SJSA1 (cell line): ENCODE data around the gene MRPL52. TPM values are rescaled to one million over a fixed set of nuclear protein-coding genes. Genes with fewer than 3 reads are reported as not detected.
"Not testable (repeated sequence)": the region's sequence is repeated elsewhere in the genome, so short reads cannot be mapped to it uniquely, and the experiment has no call there.

Source experiments
- DNase-seq, 2 experiments: peaks; one replicate each; pipeline ENCODE4 v3.0.0-alpha.2; 2015 to 2020; ENCODE audit warnings: low spot score in 2 of 2, low read depth in 1 of 2
- H3K27ac ChIP-seq: fragments of 250-450 bp; sonication (Bioruptor Pico); 2 replicates; pipeline ENCODE4 v1.5.1; 2020; ENCODE audit warnings: mild to moderate bottlenecking, moderate library complexity
- H3K27me3 ChIP-seq: fragments of 250-450 bp; sonication (Bioruptor Pico); replicated peaks from 2 replicates; pipeline ENCODE4 v1.5.1; 2020; ENCODE audit warnings: mild to moderate bottlenecking, moderate library complexity
- H3K36me3 ChIP-seq: fragments of 250-450 bp; sonication (Bioruptor Pico); 2 replicates; pipeline ENCODE4 v1.5.1; 2020; ENCODE audit warnings: mild to moderate bottlenecking
- H3K4me1 ChIP-seq: fragments of 250-450 bp; sonication (Bioruptor Pico); replicated peaks from 2 replicates; pipeline ENCODE4 v1.6.1; 2021; ENCODE audit warnings: mild to moderate bottlenecking
- H3K4me3 ChIP-seq: fragments of 250-450 bp; sonication (Bioruptor Pico); 2 replicates; pipeline ENCODE4 v1.5.1; 2020; ENCODE audit warnings: mild to moderate bottlenecking
- H3K9me3 ChIP-seq: fragments of 250-450 bp; sonication (Bioruptor Pico); replicated peaks from 2 replicates; pipeline ENCODE4 v1.5.1; 2020; ENCODE audit warnings: mild to moderate bottlenecking
- total RNA-seq: library from RNA; depleted of rRNA; stranded (reverse); fragments of >200 nt; shearing (Covaris generic); gene quantifications from 2 replicates; pipeline ENCODE4 v1.2.3, GENCODE V29; 2014

MRPL52 gene
- total RNA-seq, 1 experiment from 2014 or later = 58.2 TPM

DNA sequence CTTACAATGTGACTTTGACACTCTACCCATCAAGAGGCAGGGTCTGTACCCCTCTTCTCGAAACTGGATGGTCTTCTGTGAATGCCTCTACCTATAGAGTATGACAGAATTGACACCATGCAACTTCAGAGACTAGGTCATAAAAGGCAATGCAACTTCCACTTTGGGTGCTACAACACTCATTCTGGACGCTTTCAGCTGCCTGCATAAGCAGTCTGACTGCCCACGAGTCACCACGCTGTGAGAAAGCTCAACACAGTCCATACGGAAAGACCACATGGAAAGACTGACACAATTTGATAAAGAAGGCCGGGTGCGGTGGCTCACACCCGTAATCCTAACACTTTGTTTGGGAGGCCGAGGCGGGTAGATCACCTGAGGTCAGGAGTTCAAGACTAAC lies 29.3 kb upstream of the MRPL52 start:
- Histone ChIP-seq H3K4me1 (no peaks in the 10 kb centered on the region), H3K27ac (no peak overlapping the region), H3K27me3 (no peaks in the 10 kb centered on the region), H3K4me3 (no peak overlapping the region), H3K9me3 (no peaks in the 10 kb centered on the region), H3K36me3 (no peaks in the 10 kb centered on the region)
- no peak for DNase-seq

DNA sequence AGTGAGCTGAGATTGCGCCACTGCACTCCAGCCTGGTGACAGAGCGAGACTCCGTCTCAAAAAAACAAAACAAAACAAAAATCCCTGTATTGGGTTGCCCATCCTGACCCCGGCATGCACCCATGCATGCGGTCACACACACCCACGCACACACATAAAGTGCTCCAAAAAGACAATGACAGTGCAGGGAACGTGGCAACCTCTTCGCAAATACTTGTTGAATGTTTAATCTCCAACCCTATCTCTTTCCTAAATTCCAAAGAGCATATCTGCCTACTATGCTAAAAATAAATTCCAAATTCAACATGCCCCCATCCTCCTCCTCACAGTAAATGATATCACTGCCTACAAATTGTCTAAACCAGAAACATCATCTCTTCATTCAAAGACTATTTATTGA lies 28.0 kb upstream of the MRPL52 start:
- Histone ChIP-seq H3K9me3 (no peaks in the 10 kb centered on the region), H3K27me3 (no peaks in the 10 kb centered on the region), H3K4me1 (no peaks in the 10 kb centered on the region), H3K4me3 (no peak overlapping the region), H3K27ac (no peak overlapping the region), H3K36me3 (no peaks in the 10 kb centered on the region)
- no peak for DNase-seq

DNA sequence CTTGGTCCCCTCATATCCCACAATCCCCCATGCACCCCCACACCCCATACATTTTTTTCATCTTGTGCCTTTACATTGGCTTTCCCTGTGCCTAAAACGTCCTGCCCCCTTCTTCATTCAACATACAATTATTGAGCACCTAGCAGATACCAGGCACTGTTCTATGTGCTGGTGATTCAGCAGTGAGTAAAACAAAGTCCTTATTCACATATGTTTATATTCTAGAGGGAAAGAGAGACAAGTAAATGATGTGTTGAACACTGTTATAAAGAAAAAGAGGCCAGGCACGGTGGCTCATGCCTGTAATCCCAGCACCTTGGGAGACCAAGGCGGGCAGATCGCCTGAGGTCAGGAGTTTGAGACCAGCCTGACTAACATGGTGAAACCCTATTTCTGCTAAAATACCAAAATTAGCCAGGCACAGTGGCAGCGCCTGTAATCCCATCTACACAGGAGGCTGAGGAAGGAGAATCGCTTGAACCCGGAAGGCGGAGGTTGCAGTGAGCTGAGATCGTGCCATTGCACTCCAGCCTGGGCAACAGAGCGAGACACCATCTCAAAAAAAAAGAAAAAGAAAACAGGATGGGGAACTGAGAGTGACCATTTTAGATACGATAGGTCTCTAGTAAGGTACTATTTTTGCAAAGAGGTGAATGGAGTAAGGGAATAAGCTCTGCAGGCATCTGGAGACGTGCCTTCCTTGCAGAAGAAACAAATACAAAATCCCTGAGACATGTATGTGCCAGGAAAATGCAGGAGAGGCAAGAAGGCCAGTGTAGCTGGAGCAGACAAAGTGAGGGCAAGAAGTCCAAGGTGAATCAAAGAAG lies 26.6 kb upstream of the MRPL52 start:
- H3K27ac ChIP-seq = no peak overlapping the region
- DNase-seq = no peak
- no peaks in the 10 kb centered on the region for H3K36me3 ChIP-seq
- no peaks in the 10 kb centered on the region for H3K4me1 ChIP-seq
- H3K9me3 ChIP-seq = no peaks in the 10 kb centered on the region
- no peaks in the 10 kb centered on the region for H3K27me3 ChIP-seq
- no peak overlapping the region for H3K4me3 ChIP-seq

DNA sequence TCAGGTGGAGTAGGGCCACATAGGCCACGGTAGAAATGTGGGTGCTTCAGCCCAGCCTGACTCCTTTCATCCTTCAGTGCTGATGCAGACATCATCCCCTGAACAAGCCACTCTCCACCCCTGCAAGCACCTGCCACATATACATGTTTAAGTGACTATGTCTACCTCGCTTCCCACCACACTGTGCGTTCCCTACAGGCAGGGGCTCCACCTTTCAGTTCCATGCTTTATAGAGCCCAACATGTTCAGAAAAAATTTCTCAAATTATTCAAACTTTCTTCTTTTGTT lies 26.1 kb upstream of the MRPL52 start:
- Histone ChIP-seq H3K4me1 (no peaks in the 10 kb centered on the region), H3K9me3 (no peaks in the 10 kb centered on the region), H3K27ac (no peak overlapping the region)

DNA sequence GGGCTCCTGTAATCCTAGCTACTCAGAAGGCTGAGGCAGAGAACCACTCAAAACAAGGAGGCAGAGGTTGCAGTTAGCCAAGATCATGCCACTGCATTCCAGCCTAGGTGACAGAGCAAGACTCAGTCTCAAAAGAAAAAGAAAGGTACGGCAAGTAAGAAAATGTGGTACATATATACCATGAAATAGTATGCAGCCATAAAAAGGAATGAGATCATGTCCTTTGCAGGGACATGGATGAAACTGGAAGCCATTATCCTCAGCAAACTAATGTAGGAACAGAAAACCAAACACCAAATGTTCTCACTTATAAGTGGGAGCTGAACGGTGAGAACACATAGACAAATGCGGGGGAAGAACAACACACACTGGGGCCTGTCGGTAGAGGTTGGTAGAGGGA lies 24.5 kb upstream of the MRPL52 start:
- H3K36me3 ChIP-seq, H3K4me1 ChIP-seq, H3K4me3 ChIP-seq, H3K9me3 ChIP-seq, DNase-seq, H3K27me3 ChIP-seq, H3K27ac ChIP-seq: not testable (repeated sequence)

More for the DNA sequence above, 26.1 kb upstream of the MRPL52 start:
- no peak for DNase-seq
- Histone ChIP-seq H3K4me3 (no peak overlapping the region), H3K27me3 (no peaks in the 10 kb centered on the region), H3K36me3 (no peaks in the 10 kb centered on the region)

DNA sequence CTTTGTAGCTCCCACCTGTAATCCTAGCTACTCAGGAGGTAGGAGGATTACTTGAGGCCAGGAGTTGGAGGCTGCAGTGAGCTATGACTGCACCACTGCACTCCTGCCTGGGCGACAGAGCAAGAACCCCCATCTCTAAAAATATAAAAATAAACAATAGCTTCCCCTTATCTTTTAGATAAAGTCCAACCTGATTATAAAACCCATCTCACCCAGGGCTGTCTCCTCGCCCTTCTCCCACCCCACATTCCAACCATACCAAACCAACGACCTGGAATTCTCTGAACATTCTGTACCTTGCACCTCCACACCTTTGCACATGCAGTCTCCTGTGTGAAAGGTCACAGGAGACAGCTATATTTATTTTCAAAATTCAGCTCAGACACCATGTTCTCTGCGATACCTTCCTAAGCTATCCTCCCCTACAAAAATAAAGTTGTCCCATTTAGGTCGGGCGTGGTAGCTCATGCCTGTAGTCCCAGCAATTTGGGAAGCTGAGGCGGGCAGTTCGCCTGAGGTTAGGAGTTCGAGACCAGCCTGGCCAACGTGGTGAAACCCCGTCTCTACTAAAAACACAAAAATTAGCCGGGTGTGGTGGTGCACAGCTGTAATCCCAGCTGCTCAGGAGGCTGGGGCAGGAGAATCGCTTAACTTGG lies 22.1 kb upstream of the MRPL52 start:
- Histone ChIP-seq H3K27me3 (no peaks in the 10 kb centered on the region), H3K27ac (no peak overlapping the region), H3K9me3 (no peaks in the 10 kb centered on the region), H3K4me3 (no peak overlapping the region), H3K36me3 (no peaks in the 10 kb centered on the region), H3K4me1 (no peaks in the 10 kb centered on the region)
- no peak for DNase-seq

DNA sequence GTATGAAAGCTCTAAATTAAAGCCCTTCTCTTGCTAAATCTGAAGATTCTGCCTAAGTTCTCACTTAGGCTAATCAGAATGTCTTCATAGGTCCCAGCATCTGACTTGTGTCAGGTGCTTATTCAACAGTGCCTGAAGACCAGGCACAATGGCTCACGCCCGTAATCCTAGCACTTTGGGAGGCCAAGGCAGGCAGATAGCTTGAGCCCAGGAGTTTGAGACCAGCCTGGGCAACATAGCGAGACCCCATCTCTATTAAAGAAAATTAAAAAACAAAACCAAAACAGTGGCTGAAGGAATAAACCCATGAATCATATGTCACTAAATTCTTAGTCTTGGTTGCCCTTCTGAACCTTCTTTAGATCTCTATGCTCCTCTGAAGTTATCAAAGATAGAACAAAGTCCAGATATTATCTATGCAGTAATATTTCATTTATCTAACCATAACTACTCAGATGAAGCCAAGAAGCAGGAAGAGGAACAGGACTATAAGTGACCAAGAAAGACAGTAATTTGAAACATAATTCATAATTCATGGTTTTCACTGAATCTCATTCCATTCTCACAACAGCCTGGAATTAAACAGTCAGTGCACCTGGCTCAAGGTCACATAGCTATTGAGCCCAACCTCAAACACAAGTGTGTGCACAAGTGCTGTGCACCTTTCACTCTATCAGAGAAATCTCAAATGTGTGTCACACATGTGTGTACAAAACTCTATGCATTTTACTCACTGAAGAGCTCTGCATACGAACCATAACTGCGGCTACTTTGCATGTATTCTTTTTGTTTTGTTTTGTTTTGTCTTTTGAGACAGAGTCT lies 21.1 kb upstream of the MRPL52 start:
- no peaks in the 10 kb centered on the region for H3K4me1 ChIP-seq
- no peak for DNase-seq

DNA sequence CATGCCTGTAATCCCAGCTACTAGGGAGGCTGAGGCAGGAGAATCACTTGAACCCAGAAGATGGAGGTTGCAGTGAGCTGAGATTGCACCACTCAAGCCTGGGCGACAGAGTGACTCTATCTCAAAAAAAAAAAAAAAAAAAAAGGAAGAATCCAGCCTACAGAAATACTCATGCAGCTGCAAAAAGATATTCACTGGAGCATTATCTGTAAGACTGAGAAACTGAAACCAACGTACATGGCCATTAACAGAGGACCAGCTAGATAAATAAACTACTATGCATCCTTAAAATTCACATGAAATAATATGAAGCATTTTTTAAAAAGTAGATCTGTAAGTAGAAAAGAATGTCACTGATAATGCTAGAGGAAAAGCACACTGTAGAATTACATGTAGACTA lies 18.0 kb upstream of the MRPL52 start:
- DNase-seq = no peak
- no peak overlapping the region for H3K4me3 ChIP-seq
- H3K4me1 ChIP-seq = no peaks in the 10 kb centered on the region
- no peaks in the 10 kb centered on the region for H3K9me3 ChIP-seq
- no peak overlapping the region for H3K27ac ChIP-seq
- no peaks in the 10 kb centered on the region for H3K27me3 ChIP-seq
- no peaks in the 10 kb centered on the region for H3K36me3 ChIP-seq

More for the DNA sequence above, 21.1 kb upstream of the MRPL52 start:
- Histone ChIP-seq H3K9me3 (no peaks in the 10 kb centered on the region), H3K27me3 (no peaks in the 10 kb centered on the region), H3K36me3 (no peaks in the 10 kb centered on the region), H3K4me3 (no peak overlapping the region), H3K27ac (no peak overlapping the region)

DNA sequence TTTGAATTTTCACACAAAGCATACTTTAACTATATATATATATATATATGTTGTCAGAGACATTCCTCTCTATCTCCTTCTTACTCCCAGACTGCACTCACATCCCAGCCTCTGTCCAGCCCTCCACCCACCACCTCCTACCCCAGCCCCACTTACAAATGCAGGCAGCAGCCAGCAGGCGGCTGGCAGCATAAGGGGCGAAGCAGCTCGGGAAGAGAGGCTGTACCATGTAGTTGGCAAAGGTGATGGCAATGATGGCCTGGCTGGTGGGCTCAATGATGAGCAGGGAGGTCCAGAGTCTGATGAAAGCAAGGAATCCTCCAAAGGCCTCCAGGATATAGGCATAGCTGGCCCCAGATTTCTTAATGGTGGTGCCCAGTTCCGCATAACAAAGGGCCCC lies 16.9 kb upstream of the MRPL52 start:
- H3K4me1 ChIP-seq = peaks cover 4% of the 10 kb centered on the region; the same call in 1 of the 2 replicates
- no peaks in the 10 kb centered on the region for H3K9me3 ChIP-seq
- no peak overlapping the region for H3K4me3 ChIP-seq
- H3K27ac ChIP-seq = no peak overlapping the region
- no peaks in the 10 kb centered on the region for H3K36me3 ChIP-seq
- H3K27me3 ChIP-seq = no peaks in the 10 kb centered on the region
- DNase-seq = no peak

DNA sequence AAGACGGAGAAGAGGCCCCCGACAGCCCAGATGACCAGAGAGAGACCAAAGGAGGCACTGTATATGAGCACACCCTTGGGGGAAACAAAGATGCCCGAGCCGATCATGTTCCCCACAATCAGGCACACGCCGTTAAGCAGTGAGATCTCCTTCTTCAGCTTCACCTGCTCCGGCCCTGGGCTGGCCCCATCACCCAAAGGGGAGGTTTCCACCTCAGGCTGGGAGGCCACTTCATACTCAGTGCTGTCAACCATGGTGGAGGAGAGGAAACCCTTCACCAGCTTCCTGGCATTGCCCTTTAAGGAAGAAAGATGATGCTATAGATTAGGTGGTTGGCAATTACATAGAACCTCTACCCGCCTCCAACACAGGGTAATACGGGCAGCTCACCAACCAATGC lies 16.5 kb upstream of the MRPL52 start:
- no peaks in the 10 kb centered on the region for H3K9me3 ChIP-seq
- no peaks in the 10 kb centered on the region for H3K36me3 ChIP-seq
- H3K27me3 ChIP-seq = no peaks in the 10 kb centered on the region
- H3K27ac ChIP-seq = no peak overlapping the region
- H3K4me3 ChIP-seq = no peak overlapping the region
- peaks cover 6% of the 10 kb centered on the region; the same call in 1 of the 2 replicates for H3K4me1 ChIP-seq
- DNase-seq = no peak

DNA sequence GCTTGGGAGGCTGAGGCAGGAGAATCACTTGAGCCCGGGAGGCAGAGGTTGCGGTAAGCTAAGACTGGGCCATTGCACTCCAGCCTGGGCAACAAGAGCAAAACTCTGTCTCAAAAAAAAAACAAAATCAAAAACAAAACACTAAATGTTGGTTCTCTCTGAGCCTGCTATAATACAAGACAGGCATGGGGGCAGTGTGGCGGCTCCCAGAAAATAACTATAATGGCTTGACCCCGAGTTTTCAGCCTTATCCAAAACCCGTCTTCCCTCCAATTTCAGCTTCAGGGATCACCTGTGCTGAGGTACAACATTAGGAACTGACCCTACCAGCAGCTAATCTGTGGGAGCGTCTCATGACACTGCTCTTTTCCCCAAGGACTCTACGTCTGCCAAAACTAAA lies 15.3 kb upstream of the MRPL52 start:
- Histone ChIP-seq H3K27ac (no peak overlapping the region), H3K9me3 (no peaks in the 10 kb centered on the region), H3K4me1 (peaks cover 14% of the 10 kb centered on the region), H3K27me3 (no peaks in the 10 kb centered on the region), H3K36me3 (no peaks in the 10 kb centered on the region), H3K4me3 (no peak overlapping the region)
- DNase-seq = no peak

DNA sequence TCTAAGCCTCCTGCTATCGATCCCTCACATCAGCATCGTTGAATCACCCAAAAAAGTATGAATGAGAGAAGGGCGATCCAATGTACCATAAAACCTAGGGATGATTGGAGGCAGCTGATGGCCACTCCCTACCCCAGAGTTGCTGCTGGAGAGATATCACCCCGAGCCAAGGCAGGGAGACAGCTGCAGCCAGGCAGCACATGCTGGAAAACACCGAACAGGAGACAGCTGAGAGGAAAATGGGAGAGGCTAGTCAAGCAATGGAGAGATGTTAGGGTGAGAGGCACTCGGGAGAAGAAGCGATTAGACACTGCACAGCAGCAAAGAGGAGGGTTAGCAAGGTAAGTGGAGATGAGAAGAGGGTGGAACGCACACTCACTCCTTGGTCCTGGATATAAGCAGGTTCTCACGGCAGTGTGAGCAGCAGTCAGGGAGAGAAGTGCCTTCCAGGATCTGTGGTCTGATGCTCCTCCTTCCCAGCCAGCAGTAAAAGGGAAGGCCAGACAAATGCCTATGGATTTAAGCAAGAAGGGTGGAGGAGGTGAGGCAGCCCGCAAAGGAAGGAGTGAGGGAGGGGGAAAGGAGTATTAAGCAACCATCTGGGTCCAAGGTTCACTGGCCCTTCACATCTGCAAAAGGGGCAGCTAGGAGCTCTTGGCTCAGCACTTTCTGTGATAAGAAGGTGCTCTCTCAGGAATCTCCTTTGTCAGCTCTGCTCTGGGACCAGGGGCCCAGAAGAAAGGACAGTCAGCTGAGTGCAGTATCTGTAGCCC lies 14.6 kb upstream of the MRPL52 start, which contains the start of gene SLC7A7:
Gene SLC7A7 (minus strand): TSS at position 495 of the 773 bp plus-strand sequence. CDS start 2,037 bp downstream, outside the sequence.
- H3K4me3 ChIP-seq = no peak within 1 kb of the TSS
- no peaks in the 10 kb centered on the region for H3K27me3 ChIP-seq
- peaks cover 21% of the 10 kb centered on the region for H3K4me1 ChIP-seq
- H3K36me3 ChIP-seq = no peaks in the 10 kb centered on the region
- no peak for DNase-seq
- no peaks in the 10 kb centered on the region for H3K9me3 ChIP-seq
- H3K27ac ChIP-seq = no peak within 1 kb of the TSS

DNA sequence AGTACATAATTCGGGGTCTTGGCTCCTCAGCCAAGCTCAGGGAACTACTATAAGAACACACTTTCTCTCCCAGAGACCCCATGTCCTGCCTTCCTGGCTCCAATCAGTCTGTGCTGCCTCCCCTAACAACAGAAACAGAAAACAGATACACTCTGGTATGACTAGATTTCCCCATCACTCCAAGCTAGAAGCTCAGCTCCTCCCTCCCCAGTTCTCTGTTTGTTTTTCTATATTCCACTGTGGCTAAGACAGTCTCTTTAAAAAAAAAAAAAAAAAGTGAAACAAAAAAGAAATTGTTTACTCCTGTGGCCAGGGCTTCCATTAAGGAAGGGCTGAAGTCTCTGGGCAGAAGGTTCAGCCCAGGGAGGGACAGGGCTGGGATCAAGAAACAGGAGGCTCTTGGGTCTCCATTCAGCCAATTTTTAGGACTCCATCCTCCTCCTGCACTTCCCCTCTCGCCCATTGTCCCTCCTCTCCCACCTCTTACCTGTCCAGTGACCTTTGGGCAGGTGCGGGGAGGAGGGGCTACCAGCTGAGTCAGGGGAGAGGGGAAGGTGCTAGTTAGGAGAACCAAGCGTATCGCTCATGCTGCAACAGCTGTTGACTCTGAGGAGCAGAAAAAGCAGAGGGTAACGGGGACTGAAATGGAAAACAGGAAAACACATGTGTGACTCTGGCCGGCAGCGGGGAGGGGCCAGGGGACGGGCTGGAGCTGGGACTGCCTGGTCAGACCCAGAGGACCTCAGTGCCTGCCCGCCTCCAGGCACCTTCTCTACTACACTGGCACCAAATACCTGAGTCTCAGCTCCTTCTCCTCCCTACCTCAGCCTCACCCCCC lies 10.3 kb upstream of the MRPL52 start:
- H3K4me3 ChIP-seq = peak overlapping the region; percentile 21
- H3K36me3 ChIP-seq = no peaks in the 10 kb centered on the region
- peaks cover 32% of the 10 kb centered on the region for H3K4me1 ChIP-seq
- no peaks in the 10 kb centered on the region for H3K9me3 ChIP-seq
- H3K27me3 ChIP-seq = no peaks in the 10 kb centered on the region
- H3K27ac ChIP-seq = peak overlapping the region; percentile 24; the same call in 1 of the 2 replicates
- peak in 1 of 2 experiments; percentile 63 for DNase-seq
